Measurements from ENCODE around the gene FABP3. TPM values are rescaled to one million over a fixed set of nuclear protein-coding genes. Genes with fewer than 3 reads are reported as not detected.

The FABP3 gene
- total RNA-seq, 1 donor from 2014 or later = not detected

GRCh38 chr1:31373897-31374486, 1.1 kb upstream of the FABP3 start:
- intact Hi-C loops (cut with micrococcal nuclease) = no loop called here

GRCh38 chr1:31372751-31373055, 173 bp downstream of the FABP3 start:
- intact Hi-C loops (cut with micrococcal nuclease) = no loop called here

- intact Hi-C loops (cut with micrococcal nuclease) = no loop called here
These were observed 825 bp downstream of the FABP3 start for GRCh38 chr1:31372051-31372450.

GRCh38 chr1:31371121-31371959, 1.5 kb downstream of the FABP3 start:
- intact Hi-C loops (cut with micrococcal nuclease) = no loop called here

- intact Hi-C loops (cut with micrococcal nuclease) = no loop called here
These were observed 2.3 kb downstream of the FABP3 start for GRCh38 chr1:31370565-31370964.

- intact Hi-C loops (cut with micrococcal nuclease) = no loop called here
These were observed 2.9 kb downstream of the FABP3 start for GRCh38 chr1:31370021-31370420.

GRCh38 chr1:31368611-31369107, 4.2 kb downstream of the FABP3 start:
- intact Hi-C loops (cut with micrococcal nuclease) = no loop called here

- intact Hi-C loops (cut with micrococcal nuclease) = no loop called here
These were observed 6.1 kb downstream of the FABP3 start for GRCh38 chr1:31366796-31367195.

GRCh38 chr1:31364561-31365250, 8.2 kb downstream of the FABP3 start:
- intact Hi-C loops (cut with micrococcal nuclease) = no loop called here

- intact Hi-C loops (cut with micrococcal nuclease) = no loop called here
These were observed 10.8 kb downstream of the FABP3 start for GRCh38 chr1:31362032-31362431.

GRCh38 chr1:31361607-31362006, 11.3 kb downstream of the FABP3 start:
- intact Hi-C loops (cut with micrococcal nuclease) = no loop called here

- intact Hi-C loops (cut with micrococcal nuclease) = no loop called here
These were observed 16.4 kb downstream of the FABP3 start for GRCh38 chr1:31356427-31356826.

- intact Hi-C loops (cut with micrococcal nuclease) = no loop called here
These were observed 18.6 kb downstream of the FABP3 start for GRCh38 chr1:31354283-31354682.

GRCh38 chr1:31348449-31348848, 24.4 kb downstream of the FABP3 start:
- intact Hi-C loops (cut with micrococcal nuclease) = no loop called here

- intact Hi-C loops (cut with micrococcal nuclease) = no loop called here
These were observed 26.1 kb downstream of the FABP3 start for GRCh38 chr1:31346785-31347184.

GRCh38 chr1:31345635-31346034, 27.2 kb downstream of the FABP3 start:
- intact Hi-C loops (cut with micrococcal nuclease) = no loop called here

GRCh38 chr1:31344503-31344902, 28.4 kb downstream of the FABP3 start:
- intact Hi-C loops (cut with micrococcal nuclease) = no loop called here

GRCh38 chr1:31336687-31337467, 36.0 kb downstream of the FABP3 start:
- intact Hi-C loops (cut with micrococcal nuclease) = no loop called here

- intact Hi-C loops (cut with micrococcal nuclease) = loop anchor here (1.0 kb wide), 2 partner anchors 151 to 173 kb away; no protein-coding TSS in a partner anchor
These were observed 37.9 kb downstream of the FABP3 start for GRCh38 chr1:31335007-31335406.

GRCh38 chr1:31327381-31327780, 45.5 kb downstream of the FABP3 start:
- intact Hi-C loops (cut with micrococcal nuclease) = no loop called here

GRCh38 chr1:31326461-31326860, 46.4 kb downstream of the FABP3 start:
- intact Hi-C loops (cut with micrococcal nuclease) = no loop called here

All from T-helper 1 cell treated with Interleukin-12 subunit alpha and Interleukin-12 subunit beta and Interleukin-4 antibody, amounts not matched to agents 30 ng/mL and 1 ng/mL, for 36 hours (primary cell).